Stimulated activated CD8-positive, alpha-beta memory T cell treated with anti-CD3 and anti-CD28 coated beads, Interleukin-4, amount 100 ng/mL, for 48 hours (primary cell): ENCODE results near the gene SPACA1.

ENCODE experiments used
- DNase-seq: peaks from one replicate; pipeline ENCODE4 v3.0.0-alpha.2; 2020

Gene SPACA1

GRCh38 chr6:88105741-88106340 lies 58.2 kb downstream of the SPACA1 start:
- no peak for DNase-seq

GRCh38 chr6:88107241-88107640 lies 59.6 kb downstream of the SPACA1 start:
- no peak for DNase-seq

- no peak for DNase-seq
Measured at GRCh38 chr6:88111991-88112390, 64.3 kb downstream of the SPACA1 start.

GRCh38 chr6:88114838-88115237 lies 67.2 kb downstream of the SPACA1 start:
- no peak for DNase-seq

GRCh38 chr6:88115307-88115706 lies 67.7 kb downstream of the SPACA1 start:
- DNase-seq = no peak

- DNase-seq = no peak
Measured at GRCh38 chr6:88116276-88116675, 68.6 kb downstream of the SPACA1 start.
